Measurements from ENCODE around the gene RFX3.
A peak's percentile ranks its signal among the peaks of the same experiment; 100 is the strongest.
"Not testable (repeated sequence)": the region's sequence is repeated elsewhere in the genome, so short reads cannot be mapped to it uniquely, and the experiment has no call there.

RFX3 gene

GRCh38 chr9:3343671-3344070 is 182.1 kb downstream of the RFX3 start:
- no peak for DNase-seq

GRCh38 chr9:3342159-3342777 is 183.5 kb downstream of the RFX3 start:
- DNase-seq, result no peak

GRCh38 chr9:3337515-3338225 is 188.1 kb downstream of the RFX3 start:
- DNase-seq, result peak in 5 of 14 donors; percentile 3 to 77 (median 13)

DNA sequence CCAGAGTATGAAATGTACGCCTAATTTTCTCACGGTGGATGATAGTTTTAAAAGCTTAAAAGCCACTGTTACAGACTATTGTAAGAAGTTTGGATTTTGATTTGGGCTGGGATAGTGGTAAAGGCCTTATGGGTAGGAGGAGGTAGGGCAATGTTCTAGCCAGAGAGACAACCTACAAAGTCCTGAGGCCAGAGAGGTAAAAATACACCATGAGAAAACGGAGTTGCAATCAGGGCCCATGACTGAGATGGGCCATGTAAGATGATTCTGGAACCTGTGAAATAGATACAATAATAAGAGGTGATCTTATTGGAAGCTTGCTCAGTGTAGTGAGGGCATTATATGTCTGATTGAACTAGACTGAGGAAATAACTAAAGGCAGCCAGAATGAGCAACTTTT is 188.8 kb downstream of the RFX3 start:
- DNase-seq, result no peak

- no peak for DNase-seq
These were observed 193.0 kb downstream of the RFX3 start for GRCh38 chr9:3332802-3333201.

DNA sequence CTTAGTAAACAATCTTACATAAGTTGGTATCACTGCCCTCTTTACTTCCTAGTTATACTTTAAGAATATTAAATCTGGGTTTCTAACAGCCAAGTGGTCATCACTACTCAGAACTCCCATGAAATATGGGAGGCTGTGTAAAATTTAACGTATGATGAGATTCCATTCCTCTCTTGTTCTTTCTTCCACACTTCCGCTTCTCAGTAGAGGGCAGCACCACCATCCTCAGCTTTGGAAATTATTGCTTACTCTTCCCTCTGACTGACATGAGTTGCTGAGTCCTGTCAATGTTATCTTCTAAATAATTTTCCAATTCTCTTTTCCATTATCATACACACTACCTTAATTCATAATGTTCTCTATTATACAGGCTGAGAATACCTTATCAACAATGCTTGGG is 194.0 kb downstream of the RFX3 start:
- no peak for DNase-seq

DNA sequence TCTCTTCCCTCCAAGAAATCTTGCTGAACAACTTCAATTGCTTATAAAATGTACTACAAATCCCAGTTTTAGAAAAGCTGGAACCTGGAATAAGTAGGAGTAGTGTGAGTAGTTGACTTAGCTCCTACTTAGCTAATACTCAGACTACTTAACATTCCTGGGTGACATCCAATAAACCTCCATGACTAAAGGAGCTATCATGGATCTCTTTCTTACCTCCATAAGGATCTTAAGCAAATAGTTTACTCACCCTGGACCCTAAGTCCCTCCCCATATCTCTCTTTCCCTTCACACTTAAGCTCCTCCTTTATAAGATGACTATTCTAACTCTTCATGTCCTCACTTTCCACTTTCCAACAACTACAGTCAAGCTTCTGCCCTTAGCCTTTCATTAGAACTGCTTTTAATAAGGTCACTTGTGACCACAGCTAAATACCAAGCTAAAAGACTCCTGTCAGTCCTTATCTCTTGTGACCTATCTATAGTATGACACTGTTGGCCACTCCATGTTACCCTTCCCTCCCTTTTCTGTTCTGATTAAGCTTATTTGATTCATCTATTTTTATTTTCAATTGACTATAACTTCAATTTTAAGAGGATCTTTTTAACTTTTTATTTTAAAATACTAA is 194.9 kb downstream of the RFX3 start:
- DNase-seq, result no peak

- DNase-seq, result no peak
These were observed 196.4 kb downstream of the RFX3 start for GRCh38 chr9:3329361-3329760.

DNA sequence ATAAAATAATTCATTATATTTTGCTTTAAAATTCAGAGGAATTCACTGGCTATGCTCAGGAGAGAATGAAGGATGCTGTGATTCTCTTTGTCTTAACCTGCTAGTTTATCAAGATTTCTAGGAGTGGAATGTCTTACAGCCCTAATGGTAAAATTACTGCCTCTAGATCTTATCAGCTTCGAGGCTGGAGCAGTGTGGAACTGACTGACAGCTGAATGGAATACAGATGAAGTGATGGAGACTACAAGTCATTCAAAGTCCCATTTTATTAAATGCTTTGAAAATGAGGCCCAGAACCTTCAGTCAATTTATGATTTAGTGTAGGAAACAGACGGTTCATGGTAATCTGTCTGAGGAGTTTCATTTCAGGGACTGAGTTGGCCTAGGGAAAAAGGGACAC is 202.1 kb downstream of the RFX3 start:
- no peak for DNase-seq

GRCh38 chr9:3321186-3321585 is 204.6 kb downstream of the RFX3 start:
- no peak for DNase-seq

DNA sequence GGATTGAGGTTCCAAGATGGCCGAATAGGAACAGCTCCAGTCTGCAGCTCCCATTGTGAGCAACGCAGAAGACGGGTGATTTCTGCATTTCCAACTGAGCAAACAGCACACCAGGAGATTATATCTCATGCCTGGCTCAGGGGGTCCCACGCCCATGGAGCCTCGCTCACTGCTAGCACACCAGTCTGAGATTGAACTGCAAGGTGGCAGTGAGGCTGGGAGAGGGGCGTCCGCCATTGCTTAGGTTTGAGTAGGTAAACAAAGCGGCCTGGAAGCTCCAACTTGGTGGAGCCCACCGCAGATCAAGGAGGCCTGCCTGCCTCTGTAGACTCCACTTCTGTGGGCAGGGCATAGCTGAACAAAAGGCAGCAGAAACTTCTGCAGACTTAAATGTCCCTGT is 213.2 kb downstream of the RFX3 start:
- not testable (repeated sequence) for DNase-seq

DNA sequence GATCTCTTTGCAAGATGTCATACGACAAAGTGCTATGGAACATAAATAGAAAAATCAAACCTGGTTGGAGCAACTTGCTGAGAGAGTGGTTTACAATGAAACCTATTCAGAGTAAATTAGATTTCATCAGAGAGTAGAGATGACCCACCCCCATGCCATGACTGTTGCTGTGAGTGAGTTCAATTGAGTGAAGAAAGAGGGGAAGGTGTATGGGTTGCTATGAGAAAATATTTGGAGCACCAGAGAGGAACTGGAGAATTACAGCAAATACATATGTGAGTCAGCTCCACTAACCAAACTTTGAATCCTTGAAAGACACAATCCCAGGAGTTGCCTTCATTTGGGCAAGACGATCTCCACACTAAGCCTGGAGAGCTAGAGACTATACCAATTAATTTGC is 217.2 kb downstream of the RFX3 start:
- no peak for DNase-seq

DNA sequence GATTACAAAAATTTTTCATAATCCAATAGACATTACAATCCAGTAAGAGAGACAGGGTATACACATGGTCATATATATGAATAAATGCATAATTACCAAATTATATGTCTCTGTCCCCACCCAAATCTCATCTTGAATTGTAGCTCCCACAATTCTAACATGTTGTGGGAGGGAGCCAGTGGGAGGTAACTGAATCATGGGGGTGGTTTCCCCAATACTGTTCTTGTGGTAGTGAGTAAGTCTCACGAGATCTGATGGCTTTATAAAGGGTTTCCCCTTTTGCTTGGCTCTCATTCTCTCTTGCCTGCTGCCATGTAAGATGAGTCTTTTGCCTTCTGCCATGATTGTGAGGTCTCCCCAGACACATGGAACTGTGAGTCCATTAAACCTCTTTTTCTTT is 221.4 kb downstream of the RFX3 start:
- not testable (repeated sequence) for DNase-seq

- DNase-seq, result no peak
These were observed 225.9 kb downstream of the RFX3 start for GRCh38 chr9:3299872-3300271.

DNA sequence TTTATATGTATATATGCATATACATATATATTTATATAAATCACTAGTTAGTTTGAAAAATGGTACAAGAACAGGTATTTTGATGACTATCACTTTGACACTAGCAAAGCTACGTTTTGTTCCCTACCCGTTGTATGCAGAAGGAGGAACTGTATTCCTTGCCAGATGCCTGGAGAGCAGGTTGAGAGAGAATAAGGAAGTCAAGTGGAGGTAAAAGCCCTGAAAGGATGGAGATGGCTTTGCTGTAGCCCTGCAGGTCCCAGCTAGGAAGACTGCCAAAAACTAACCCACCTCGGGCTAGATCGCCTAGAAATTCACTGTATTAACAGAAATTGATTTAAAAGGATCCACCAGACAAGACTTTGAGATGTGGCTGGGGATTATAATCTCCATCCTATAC is 229.3 kb downstream of the RFX3 start:
- DNase-seq, result peak in 1 of 14 donors; percentile 37

- DNase-seq, result no peak
These were observed 233.5 kb downstream of the RFX3 start for GRCh38 chr9:3292311-3292710.

DNA sequence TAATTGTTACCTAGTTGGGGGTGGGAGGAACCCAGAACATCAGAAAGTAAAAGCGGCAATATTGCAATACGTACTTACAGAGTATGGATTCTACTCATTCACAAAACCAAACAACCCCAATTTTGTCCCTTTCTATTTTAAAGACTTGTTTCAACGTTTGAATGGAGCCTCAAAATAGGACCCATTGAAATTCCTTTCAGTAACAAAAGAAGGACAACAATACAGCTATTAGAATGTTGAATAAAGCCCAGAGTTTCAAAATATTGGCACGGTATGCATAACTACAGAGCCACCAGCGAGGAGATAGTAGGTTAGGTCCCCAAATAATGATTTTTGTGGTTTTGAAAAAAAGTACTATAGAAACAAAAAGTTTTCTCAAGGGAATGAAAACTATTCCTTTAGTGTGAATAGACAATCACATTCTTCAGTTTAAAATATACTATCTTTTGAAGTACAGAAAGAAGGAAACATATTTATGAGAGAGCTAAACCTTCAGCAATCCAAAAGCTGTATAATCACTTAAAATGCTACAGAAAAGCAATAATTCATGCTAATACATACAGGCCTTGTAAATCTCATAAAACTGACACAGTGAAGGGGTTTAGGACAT is 235.5 kb downstream of the RFX3 start:
- no peak for DNase-seq

DNA sequence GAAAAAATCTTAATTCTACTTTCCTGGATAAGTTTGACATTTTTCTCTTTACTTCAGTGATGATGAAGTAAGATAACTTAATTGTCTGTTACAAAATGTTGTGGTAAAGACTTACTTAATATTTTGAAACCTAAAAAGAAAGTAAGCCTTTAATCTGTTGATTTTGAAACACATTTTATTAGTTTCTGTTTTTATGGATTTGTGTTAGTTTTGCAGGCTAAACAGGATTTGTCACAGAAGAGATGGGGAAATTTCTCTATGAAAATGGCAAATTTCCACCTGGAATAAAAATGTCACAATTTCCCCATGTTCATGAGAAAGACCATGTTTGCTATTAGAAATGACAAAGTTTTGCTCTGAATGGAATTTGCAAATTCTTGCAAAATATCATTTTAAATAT is 237.1 kb downstream of the RFX3 start:
- no peak for DNase-seq

DNA sequence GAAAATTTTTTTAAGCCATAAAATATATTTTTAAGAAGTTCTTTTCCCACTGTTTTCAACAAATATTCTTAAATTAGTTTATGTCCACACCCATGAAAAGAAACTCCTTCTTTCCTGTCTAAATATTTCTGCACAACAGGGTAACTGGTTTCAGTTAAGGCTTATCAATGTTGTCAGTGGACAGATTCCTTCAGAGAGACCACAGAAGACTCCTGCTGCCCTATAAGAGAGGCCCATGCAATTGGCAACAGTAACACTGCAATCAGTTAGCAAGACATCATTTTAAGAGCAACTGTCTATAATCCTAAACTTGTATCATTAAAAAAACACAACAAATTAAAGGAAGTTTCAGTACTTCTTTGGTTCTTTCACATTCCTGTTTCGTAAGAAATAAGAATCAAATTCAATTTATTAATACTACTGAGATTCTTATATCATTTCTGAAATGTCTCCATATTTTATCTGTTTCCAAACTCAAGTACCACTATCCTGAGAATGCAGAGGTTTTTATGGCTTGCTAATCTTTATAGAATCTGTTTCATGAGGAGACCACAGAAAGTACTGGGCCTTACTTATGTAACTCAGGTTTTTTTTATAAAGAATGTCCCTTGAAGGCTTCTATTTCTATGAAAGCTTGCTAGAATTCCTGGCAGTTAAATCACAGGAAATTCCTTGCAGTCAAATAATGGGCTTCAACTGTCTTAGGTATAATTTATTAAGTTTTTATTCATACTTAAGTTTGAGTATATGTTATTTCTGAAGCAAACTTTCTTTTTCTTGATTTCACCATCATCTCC is 240.2 kb downstream of the RFX3 start:
- DNase-seq, result no peak

DNA sequence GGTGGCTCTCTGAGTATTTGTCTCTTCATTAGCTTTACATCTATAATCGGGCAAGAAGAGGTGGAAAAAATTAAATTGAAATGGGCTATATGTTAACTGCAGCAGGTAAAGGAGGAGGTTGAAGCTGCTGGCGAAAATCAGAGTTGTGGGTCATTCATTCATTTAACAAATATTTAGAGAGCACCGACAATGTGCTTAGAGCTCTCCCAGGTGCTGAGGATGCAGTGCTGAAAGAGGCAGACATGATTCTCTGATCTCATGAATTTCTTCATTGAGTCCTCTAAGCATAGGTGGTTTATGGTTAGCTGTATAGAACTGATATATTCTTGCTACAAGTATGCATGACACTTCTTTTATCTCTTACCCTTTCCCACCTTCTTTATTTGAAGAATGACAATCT is 243.4 kb downstream of the RFX3 start:
- DNase-seq, result no peak

GRCh38 chr9:3281399-3281798 is 244.4 kb downstream of the RFX3 start:
- no peak for DNase-seq

GRCh38 chr9:3277200-3277599 is 248.6 kb downstream of the RFX3 start:
- DNase-seq, result no peak

GRCh38 chr9:3271581-3271980 is 254.2 kb downstream of the RFX3 start:
- DNase-seq, result no peak
